ENCODE data around the gene TNRC6B.

TNRC6B gene

DNA sequence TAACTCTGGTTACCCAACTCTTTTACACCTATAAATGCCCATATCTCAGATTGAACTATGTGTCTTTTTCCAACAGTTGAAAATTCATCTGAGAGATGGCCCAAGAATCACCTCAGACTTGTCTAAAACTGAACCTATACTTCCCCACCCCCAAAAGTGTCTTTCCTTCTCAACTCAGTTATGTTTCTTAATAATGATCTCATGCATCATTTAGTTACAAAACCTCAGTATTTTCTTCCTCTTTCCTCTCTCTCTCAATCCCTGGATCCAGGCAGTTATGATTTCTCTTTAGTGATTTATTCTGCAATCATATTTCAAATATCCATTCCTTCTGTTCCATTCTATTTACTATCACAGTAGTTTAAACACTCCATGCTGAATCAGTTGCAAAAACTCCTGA, 136.3 kb downstream of the TNRC6B start:
- H3K36me3 Mint-ChIP-seq (ENCODE audit: insufficient read depth), result peaks cover 82% of the 10 kb centered on the region
- peaks cover 10% of the 10 kb centered on the region for H3K4me1 Mint-ChIP-seq
- H3K9me3 Mint-ChIP-seq, result no peaks in the 10 kb centered on the region
- H3K27me3 Mint-ChIP-seq, result no peaks in the 10 kb centered on the region
- ATAC-seq (replicated peaks; ENCODE audit: extremely low read depth, poor library complexity, severe bottlenecking) (no peak), DNase-seq (ENCODE audit: low spot score in 2 of 2) (no peak)
- H3K4me3 Mint-ChIP-seq, result no peak overlapping the region
- H3K27ac Mint-ChIP-seq (ENCODE audit: low read depth), result peak overlapping the region; percentile 7

DNA sequence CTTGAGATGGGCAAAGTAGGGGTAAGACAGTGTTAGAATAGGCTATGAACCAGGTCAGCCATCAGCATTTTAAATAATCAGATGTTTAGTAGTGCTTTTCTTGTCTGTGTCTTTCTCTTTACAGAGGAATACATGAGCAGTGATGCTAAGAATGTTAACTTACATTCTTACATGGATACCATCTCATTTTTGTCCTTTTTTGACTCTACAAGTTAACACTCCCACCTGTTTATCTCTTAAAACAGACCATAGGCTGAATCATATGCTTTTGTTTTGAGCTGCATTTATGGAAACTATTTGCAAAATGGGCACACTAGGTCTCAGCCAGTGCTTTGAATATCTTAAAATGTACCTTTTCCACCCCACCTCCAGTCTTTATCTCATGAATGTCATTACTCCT, 143.0 kb downstream of the TNRC6B start:
- Mint-ChIP-seq H3K4me1 (peaks cover 20% of the 10 kb centered on the region), H3K9me3 (no peaks in the 10 kb centered on the region), H3K27ac (ENCODE audit: low read depth) (no peak overlapping the region), H3K36me3 (ENCODE audit: insufficient read depth) (peaks cover 64% of the 10 kb centered on the region), H3K4me3 (no peak overlapping the region), H3K27me3 (no peaks in the 10 kb centered on the region)
- ATAC-seq (replicated peaks; ENCODE audit: extremely low read depth, poor library complexity, severe bottlenecking) (no peak), DNase-seq (ENCODE audit: low spot score in 2 of 2) (no peak)

DNA sequence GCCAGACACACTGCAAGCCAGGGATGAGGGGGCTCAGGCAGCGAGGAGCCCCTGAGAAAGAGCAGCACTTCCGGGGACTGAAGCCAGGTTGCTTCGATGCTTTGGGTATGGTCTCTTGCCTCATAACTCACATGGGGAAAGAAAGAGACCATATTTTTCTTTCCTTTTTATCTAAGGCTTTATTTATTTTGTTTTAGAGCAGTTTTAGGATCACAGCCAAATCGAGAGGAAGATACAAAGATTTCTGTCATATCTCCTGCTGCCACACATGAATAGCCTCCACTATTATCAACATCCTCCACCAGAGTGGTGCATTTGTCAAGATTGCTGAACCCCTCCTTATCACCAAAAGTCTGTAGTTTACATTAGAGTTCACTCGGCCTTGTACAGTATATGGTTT, 144.3 kb downstream of the TNRC6B start:
- peaks cover 26% of the 10 kb centered on the region for H3K4me1 Mint-ChIP-seq
- H3K4me3 Mint-ChIP-seq, result no peak overlapping the region
- ATAC-seq (replicated peaks; ENCODE audit: extremely low read depth, poor library complexity, severe bottlenecking), result no peak
- no peaks in the 10 kb centered on the region for H3K27me3 Mint-ChIP-seq
- no peak for DNase-seq (ENCODE audit: low spot score in 2 of 2)
- no peaks in the 10 kb centered on the region for H3K9me3 Mint-ChIP-seq
- H3K36me3 Mint-ChIP-seq (ENCODE audit: insufficient read depth), result peaks cover 51% of the 10 kb centered on the region
- H3K27ac Mint-ChIP-seq (ENCODE audit: low read depth), result peak overlapping the region; percentile 84

DNA sequence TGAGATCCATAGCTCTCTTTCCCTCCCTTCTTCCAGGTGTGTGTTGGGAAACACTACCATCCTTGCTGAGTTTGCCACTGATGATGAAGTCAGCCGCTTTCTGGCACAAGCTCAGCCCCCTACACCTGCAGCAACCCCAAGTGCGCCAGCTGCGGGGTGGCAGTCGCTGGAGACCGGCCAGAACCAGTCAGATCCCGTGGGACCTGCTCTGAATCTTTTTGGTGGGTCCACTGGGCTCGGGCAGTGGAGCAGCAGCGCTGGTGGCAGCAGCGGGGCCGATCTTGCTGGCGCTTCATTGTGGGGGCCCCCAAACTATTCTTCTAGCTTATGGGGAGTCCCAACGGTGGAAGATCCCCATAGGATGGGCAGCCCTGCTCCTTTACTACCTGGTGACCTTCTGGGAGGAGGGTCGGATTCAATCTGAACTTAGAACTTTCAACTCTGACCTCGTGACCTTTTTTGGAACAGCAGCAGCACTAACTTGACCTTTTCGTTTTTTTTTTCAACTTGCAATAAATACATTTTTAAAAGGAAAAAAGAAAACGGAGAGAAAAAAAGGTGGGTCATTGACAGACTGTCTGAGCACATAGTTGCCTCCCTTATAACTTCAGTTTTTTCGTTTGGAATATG, 145.2 kb downstream of the TNRC6B start:
- H3K4me1 Mint-ChIP-seq, result peaks cover 35% of the 10 kb centered on the region
- no peak overlapping the region for H3K4me3 Mint-ChIP-seq
- H3K9me3 Mint-ChIP-seq, result no peaks in the 10 kb centered on the region
- H3K27me3 Mint-ChIP-seq, result no peaks in the 10 kb centered on the region
- peak overlapping the region; percentile 84 for H3K27ac Mint-ChIP-seq (ENCODE audit: low read depth)
- no peak for DNase-seq (ENCODE audit: low spot score in 2 of 2)
- no peak for ATAC-seq (replicated peaks; ENCODE audit: extremely low read depth, poor library complexity, severe bottlenecking)
- peaks cover 46% of the 10 kb centered on the region for H3K36me3 Mint-ChIP-seq (ENCODE audit: insufficient read depth)

DNA sequence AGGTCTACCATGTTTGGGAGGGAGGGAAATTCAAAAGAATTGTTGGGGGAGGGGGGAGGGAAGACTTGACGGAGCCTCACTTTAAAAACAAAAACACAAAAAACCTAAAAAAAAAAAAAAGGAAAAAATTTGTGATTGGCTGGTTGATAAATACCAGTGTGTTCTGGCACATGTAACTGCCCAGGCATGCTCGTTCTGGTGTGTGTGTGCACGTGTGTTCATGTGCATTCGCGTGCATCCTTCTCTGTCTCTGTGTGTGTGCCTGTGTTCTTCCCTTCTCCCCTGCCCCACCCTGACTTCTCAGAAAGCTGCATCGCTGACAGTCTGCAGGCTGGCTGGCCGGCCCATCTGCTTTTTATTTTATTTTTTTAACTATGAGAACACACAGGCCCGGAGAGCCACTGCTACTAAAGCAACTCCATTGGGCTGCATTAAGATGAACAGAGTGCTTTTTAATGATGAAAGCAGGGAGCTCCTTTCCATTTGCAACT, 146.0 kb downstream of the TNRC6B start:
- H3K27ac Mint-ChIP-seq (ENCODE audit: low read depth), result peak overlapping the region; percentile 84
- no peaks in the 10 kb centered on the region for H3K27me3 Mint-ChIP-seq
- ATAC-seq (replicated peaks; ENCODE audit: extremely low read depth, poor library complexity, severe bottlenecking), result no peak
- no peaks in the 10 kb centered on the region for H3K9me3 Mint-ChIP-seq
- H3K4me1 Mint-ChIP-seq, result peaks cover 40% of the 10 kb centered on the region
- peaks cover 43% of the 10 kb centered on the region for H3K36me3 Mint-ChIP-seq (ENCODE audit: insufficient read depth)
- DNase-seq (ENCODE audit: low spot score in 2 of 2), result no peak
- peak overlapping the region; percentile 57 for H3K4me3 Mint-ChIP-seq

DNA sequence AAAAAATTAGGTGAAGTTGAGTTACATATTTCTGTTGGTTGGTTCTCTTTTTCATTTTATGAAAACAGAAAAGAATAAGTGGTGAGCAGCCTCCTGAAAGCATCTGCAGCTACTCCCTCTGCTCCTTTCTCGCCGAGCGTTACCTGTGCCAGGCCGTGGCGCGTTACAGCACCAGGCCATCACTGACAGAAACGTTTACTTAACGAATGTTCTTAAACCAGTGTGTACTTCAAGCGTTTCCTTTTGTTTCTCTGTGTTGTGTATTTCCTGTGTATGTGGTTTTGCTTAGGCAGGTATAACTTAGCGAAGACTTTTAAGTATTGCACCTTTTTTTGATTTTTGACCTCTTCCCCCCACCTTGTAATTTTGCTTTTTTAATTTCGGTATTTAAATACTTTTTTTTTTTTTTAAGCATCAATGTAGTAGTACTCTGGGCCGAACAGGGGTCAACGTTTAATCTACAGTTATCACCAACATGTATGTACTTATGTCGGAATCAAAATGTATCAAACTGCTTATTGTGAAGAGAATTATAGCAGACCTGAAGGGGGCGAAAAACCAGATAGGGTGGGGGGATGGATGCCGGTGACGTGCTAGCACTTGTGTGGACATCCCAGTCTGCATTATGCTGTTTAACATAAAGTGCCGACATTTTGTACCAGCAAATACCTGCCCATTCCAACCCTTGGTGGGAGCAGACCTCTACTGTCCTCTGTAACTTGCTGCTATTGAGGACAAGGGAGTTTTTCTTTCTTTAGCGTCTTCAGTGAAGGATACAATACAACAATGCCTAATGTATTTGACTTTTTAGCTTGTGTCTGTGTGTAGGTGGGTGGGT, 147.0 kb downstream of the TNRC6B start:
- ATAC-seq (replicated peaks; ENCODE audit: extremely low read depth, poor library complexity, severe bottlenecking) (peak; percentile 92), DNase-seq (ENCODE audit: low spot score in 2 of 2) (peak in 1 of 2 donors; percentile 48)
- Mint-ChIP-seq H3K36me3 (ENCODE audit: insufficient read depth) (peaks cover 41% of the 10 kb centered on the region), H3K27me3 (no peaks in the 10 kb centered on the region), H3K4me1 (peaks cover 40% of the 10 kb centered on the region), H3K9me3 (no peaks in the 10 kb centered on the region), H3K27ac (ENCODE audit: low read depth) (peak overlapping the region; percentile 84), H3K4me3 (peak overlapping the region; percentile 57)

DNA sequence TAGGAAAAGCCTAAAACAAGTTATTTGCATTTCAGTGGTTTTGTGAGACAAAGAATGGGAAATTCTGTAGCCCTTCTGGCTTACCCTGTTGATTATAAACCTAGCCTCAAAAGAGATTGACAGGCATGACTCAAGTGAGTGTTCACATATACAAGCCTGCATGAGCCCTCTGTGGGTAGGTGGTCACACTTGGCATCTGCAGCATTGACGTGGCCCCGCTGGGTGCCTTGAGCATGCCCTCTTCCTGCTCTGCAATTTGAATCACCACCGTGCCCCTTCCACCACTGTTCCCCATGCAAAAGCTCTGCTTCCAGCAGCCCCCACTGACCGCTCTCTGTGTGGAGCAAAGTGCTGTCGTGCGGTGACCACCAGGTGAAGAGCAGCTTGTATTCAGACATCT, 147.6 kb downstream of the TNRC6B start:
- peak in 1 of 2 donors; percentile 33 for DNase-seq (ENCODE audit: low spot score in 2 of 2)
- Mint-ChIP-seq H3K9me3 (no peaks in the 10 kb centered on the region), H3K36me3 (ENCODE audit: insufficient read depth) (peaks cover 41% of the 10 kb centered on the region), H3K4me3 (peak overlapping the region; percentile 57), H3K4me1 (peaks cover 45% of the 10 kb centered on the region), H3K27ac (ENCODE audit: low read depth) (peak overlapping the region; percentile 84), H3K27me3 (no peaks in the 10 kb centered on the region)
- ATAC-seq (replicated peaks; ENCODE audit: extremely low read depth, poor library complexity, severe bottlenecking), result peak; percentile 59

DNA sequence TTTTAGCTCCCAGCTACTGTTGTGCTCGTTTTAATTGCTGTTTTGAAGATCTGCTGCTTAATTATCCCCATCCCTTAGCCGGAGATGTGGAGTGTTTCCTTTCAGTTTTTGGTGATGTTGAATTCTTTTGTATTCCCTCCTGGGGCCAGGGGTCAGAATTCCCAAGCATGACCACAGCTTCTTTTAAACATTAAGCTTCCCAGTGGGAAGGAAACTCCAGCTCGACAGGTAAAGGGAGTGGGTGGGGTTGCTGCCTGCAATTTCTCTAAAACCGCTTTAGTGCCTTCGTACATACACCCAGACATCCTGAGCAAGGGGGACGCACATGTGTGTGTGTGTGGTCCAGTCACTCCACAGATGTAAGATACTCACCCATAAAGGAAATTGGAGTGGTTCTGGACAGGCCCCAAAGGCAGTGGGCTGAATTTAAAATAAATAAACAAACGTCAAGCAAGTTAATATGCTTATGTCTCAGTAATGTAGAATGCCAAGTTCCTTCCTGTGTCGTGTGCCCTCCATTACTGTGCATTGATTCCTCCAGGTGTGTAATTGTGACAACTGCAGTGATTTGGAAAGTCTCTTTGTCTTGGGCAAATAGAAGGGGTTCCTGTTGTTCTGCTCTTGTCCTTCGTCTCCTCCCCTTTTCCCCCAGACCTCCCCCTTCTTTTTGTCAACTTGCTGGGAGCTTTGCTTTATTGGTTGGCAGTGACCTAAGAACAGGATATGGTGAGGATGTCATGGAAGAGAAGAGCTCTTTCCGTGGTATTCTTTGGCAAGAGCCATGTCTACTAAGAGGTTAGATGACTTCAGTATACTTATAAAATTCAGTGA, 149.4 kb downstream of the TNRC6B start:
- H3K9me3 Mint-ChIP-seq, result no peaks in the 10 kb centered on the region
- ATAC-seq (replicated peaks; ENCODE audit: extremely low read depth, poor library complexity, severe bottlenecking) (no peak), DNase-seq (ENCODE audit: low spot score in 2 of 2) (no peak)
- H3K36me3 Mint-ChIP-seq (ENCODE audit: insufficient read depth), result peaks cover 34% of the 10 kb centered on the region
- peak overlapping the region; percentile 84 for H3K27ac Mint-ChIP-seq (ENCODE audit: low read depth)
- H3K27me3 Mint-ChIP-seq, result no peaks in the 10 kb centered on the region
- H3K4me1 Mint-ChIP-seq, result peaks cover 60% of the 10 kb centered on the region
- peak overlapping the region; percentile 35 for H3K4me3 Mint-ChIP-seq

DNA sequence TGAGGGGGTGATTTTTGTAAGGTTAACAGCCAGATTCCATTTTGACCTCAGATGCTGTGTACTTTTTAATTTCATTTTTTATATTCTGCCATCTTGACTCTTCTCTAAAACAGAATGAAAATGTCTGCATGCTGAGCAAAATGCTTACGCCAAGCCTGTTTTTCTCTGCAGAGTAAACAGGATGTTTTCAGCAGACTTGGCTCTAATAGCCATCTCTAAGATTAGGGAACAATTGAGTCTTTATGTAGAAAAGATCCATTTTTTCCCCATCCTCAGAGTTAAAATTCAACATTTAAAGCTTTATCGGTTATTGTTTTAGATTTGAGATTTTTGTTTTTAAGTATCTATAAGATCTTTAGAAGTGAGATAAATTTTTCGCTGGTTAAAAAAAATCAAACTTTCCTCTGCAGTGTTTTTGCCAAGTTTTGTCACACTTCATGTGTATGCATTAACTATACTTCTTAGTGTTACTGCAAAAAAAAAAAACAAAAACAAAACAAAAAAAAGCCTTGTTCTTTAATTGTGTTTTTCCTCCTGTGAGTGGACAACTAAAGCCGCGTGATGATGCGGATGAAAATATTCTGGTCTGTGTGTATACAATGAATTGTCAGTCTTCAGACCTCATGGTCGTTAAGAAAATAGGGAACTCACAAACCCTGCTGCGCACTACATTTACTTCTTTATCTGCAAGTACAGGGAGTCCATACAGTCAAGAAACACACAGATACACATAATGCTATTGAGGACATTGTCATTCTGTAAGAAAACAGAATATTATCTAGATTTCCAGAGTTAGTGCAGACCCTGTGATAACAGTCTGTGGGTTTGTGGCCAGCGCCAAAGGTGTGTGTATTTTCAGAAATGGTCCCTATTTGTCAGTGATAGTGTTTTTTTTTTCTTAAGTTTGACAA, 151.1 kb downstream of the TNRC6B start:
- DNase-seq (ENCODE audit: low spot score in 2 of 2) (no peak), ATAC-seq (replicated peaks; ENCODE audit: extremely low read depth, poor library complexity, severe bottlenecking) (no peak)
- Mint-ChIP-seq H3K4me1 (peaks cover 73% of the 10 kb centered on the region), H3K9me3 (no peaks in the 10 kb centered on the region), H3K36me3 (ENCODE audit: insufficient read depth) (peaks cover 24% of the 10 kb centered on the region), H3K4me3 (no peak overlapping the region), H3K27me3 (no peaks in the 10 kb centered on the region), H3K27ac (ENCODE audit: low read depth) (no peak overlapping the region)

DNA sequence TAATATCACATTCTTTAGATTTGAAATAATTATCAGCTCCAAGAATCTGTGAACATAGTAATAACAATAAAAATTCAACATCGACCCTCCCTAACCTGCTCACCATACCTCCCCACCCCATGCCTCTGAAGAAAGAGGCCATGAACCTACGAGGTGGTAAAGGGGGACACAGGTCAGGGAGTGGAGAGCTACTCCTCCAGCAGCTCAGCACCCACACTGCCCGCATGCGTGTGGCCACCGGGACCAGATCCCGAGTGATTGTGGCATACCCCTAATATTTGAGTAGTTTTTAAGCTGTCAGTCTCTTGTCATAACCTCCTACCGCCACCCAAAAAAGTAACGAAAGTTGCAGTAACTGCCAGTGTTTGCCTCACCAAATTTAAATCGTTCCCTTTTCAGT, 151.7 kb downstream of the TNRC6B start:
- ATAC-seq (replicated peaks; ENCODE audit: extremely low read depth, poor library complexity, severe bottlenecking), result no peak
- Mint-ChIP-seq H3K36me3 (ENCODE audit: insufficient read depth) (peaks cover 25% of the 10 kb centered on the region), H3K27me3 (no peaks in the 10 kb centered on the region), H3K4me1 (peaks cover 73% of the 10 kb centered on the region), H3K9me3 (no peaks in the 10 kb centered on the region), H3K27ac (ENCODE audit: low read depth) (no peak overlapping the region), H3K4me3 (no peak overlapping the region)
- DNase-seq (ENCODE audit: low spot score in 2 of 2), result no peak

DNA sequence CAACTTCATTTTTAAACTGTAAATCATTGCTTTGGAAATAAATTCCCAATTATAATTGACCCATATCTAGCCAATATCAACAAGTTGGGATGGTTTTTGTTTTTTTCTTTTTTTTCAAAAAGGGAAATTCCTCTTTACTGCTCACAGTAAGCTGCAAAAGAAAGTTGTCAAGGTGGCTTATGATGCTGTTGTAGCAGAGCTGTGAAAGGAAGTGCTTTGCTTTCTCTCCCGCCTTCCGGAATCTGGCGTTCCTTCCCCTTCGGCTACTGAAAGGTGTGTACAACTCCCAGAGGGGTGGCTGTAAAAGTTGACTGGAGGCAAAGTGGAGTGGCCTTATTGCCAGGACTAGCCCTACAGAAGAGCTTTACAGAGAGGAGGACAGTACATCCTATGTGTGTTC, 152.4 kb downstream of the TNRC6B start:
- peaks cover 73% of the 10 kb centered on the region for H3K4me1 Mint-ChIP-seq
- peaks cover 27% of the 10 kb centered on the region for H3K36me3 Mint-ChIP-seq (ENCODE audit: insufficient read depth)
- peak overlapping the region; percentile 16 for H3K27ac Mint-ChIP-seq (ENCODE audit: low read depth)
- no peak overlapping the region for H3K4me3 Mint-ChIP-seq
- DNase-seq (ENCODE audit: low spot score in 2 of 2), result no peak
- ATAC-seq (replicated peaks; ENCODE audit: extremely low read depth, poor library complexity, severe bottlenecking), result no peak
- no peaks in the 10 kb centered on the region for H3K9me3 Mint-ChIP-seq
- no peaks in the 10 kb centered on the region for H3K27me3 Mint-ChIP-seq

DNA sequence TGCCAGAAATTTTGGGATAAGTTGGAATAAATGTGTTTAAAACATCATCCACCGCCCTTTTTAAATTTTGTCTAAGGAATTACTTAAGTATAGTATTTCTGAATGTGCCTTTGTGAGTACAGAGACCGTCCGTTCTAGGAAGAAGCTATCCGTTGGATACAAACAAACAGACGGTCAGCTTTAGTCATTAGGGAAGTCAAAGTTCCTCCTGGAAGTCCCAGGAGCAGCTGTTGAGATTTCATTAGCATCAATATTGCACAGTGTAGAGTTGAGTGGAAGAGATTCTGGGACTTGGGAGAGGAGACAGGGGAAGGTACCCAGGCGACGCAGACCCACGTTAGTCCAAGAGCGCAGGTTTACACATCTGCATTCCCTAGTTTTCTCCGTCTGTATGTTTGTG, 152.9 kb downstream of the TNRC6B start:
- Mint-ChIP-seq H3K27ac (ENCODE audit: low read depth) (peak overlapping the region; percentile 16), H3K4me1 (peaks cover 70% of the 10 kb centered on the region), H3K27me3 (no peaks in the 10 kb centered on the region), H3K9me3 (no peaks in the 10 kb centered on the region), H3K36me3 (ENCODE audit: insufficient read depth) (peaks cover 27% of the 10 kb centered on the region), H3K4me3 (no peak overlapping the region)
- no peak for DNase-seq (ENCODE audit: low spot score in 2 of 2)
- ATAC-seq (replicated peaks; ENCODE audit: extremely low read depth, poor library complexity, severe bottlenecking), result no peak
